ENCODE measurements around the gene IFRD2.
A peak's percentile ranks its signal among the peaks of the same experiment; 100 is the strongest.
"Not testable (repeated sequence)": the region's sequence is repeated elsewhere in the genome, so short reads cannot be mapped to it uniquely, and the experiment has no call there.

The IFRD2 gene

GRCh38 chr3:50286322-50287227 lies 5.7 kb downstream of the IFRD2 start:
- DNase-seq (ENCODE audit: low read depth), result no peak

DNA sequence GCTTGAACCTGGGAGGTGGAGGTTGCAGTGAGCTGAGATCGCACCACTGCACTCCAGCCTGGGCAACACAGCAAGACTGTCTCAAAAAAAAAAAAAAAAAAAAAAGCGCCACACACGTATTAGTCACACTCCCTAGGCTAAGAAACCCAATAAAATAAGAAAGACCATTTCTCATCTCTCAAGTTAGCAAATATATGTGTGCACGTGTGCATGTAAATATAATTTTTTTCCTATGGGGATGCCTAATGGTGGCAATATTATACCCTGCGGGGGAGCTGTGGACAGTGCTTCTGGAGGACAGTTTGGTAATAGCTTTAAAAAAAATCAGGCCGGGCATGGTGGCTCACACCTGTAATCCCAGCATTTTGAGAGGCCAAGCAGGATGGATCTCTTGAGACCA lies 8.1 kb downstream of the IFRD2 start:
- not testable (repeated sequence) for DNase-seq (ENCODE audit: low read depth)

- no peak for DNase-seq (ENCODE audit: low read depth)
These were observed 12.8 kb downstream of the IFRD2 start for GRCh38 chr3:50279255-50280016.

GRCh38 chr3:50278880-50279224 lies 13.4 kb downstream of the IFRD2 start, which contains the start of gene LSMEM2:
Gene LSMEM2, plus strand, starts transcription at chr3:50279087. Its CDS starts 27 bp downstream, at chr3:50279114.
- no peak for DNase-seq (ENCODE audit: low read depth)

GRCh38 chr3:50278123-50278879 lies 13.9 kb downstream of the IFRD2 start:
- no peak for DNase-seq (ENCODE audit: low read depth)

DNA sequence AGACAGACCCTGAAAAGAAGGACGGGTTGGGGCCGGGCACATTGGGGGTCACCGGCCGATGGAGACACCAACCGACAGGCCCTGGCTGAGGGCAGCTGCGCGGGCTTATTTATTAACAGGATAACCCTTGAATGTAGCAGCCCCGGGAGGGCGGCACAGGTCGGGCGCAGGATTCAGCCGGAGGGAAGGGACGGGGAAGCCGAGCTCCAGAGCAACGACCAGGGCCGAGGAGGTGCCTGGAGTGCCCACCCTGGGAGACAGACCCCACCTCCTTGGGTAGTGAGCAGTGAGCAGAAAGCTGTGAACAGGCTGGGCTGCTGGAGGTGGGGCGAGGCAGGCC lies 15.5 kb downstream of the IFRD2 start:
- no peak for DNase-seq (ENCODE audit: low read depth)

GRCh38 chr3:50275996-50276761 lies 16.1 kb downstream of the IFRD2 start:
- DNase-seq (ENCODE audit: low read depth), result no peak

- DNase-seq (ENCODE audit: low read depth), result no peak
These were observed 16.9 kb downstream of the IFRD2 start for GRCh38 chr3:50275141-50275995.

- DNase-seq (ENCODE audit: low read depth), result peak; percentile 48
These were observed 17.7 kb downstream of the IFRD2 start for GRCh38 chr3:50274371-50275104.

- no peak for DNase-seq (ENCODE audit: low read depth)
These were observed 18.6 kb downstream of the IFRD2 start for GRCh38 chr3:50273689-50274065.

- peak; percentile 56 for DNase-seq (ENCODE audit: low read depth)
These were observed 19.1 kb downstream of the IFRD2 start for GRCh38 chr3:50272911-50273688.

GRCh38 chr3:50272538-50272910 lies 19.7 kb downstream of the IFRD2 start:
- DNase-seq (ENCODE audit: low read depth), result not testable (repeated sequence)

GRCh38 chr3:50271314-50271936 lies 20.8 kb downstream of the IFRD2 start:
- DNase-seq (ENCODE audit: low read depth), result no peak

DNA sequence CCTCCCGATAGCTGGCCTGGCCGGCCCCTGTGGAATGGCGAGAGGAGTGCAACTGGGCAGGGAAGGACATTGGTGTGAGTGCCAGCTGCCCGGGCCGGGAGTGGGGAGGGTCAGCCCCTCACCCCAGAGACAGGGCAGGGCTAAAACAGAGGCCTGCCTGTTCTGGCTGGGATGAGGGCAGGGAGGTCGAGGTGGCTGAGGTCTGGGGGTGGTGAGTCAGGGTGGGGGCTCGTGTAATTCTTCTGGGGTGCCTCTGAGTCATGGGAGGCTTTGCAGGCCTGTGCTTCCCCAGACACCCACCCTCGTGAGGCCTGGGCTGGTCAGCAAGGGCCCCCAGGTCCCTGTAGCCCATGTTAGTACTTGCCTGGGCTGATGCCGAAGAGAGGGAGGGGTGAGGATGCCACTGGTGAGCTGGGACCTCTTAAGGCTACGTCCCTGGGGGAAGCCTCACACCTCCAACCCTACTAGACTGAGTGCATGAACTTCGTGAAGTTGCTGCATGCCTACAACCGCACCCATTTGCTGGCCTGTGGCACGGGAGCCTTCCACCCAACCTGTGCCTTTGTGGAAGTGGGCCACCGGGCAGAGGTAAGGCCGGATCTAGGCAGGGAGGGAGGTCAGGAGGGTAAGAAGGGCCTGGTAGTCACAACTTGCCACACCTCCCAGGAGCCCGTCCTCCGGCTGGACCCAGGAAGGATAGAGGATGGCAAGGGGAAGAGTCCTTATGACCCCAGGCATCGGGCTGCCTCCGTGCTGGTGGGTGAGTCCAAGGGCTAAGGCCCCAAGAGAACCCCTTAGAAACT lies 21.6 kb downstream of the IFRD2 start:
- DNase-seq (ENCODE audit: low read depth), result no peak

DNA sequence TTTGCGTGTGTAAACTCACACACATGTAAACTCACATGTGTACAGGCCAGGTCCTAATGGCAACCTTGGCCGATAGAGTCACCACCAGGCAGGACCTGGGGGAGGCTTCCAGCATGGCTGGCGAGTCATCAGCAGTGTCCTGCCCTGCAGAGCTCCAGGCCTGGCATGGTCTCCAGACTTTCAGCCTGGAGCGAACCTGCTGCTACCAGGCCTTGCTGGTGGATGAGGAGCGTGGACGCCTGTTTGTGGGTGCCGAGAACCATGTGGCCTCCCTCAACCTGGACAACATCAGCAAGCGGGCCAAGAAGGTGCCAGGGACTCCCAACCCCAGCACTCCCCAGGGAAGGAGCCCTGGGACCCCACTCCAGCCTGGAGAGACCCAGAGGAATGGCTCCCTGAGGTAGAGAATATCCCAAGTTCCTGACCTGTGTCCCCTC lies 22.2 kb downstream of the IFRD2 start:
- no peak for DNase-seq (ENCODE audit: low read depth)

- DNase-seq (ENCODE audit: low read depth), result no peak
These were observed 22.8 kb downstream of the IFRD2 start for GRCh38 chr3:50269460-50269859.

DNA sequence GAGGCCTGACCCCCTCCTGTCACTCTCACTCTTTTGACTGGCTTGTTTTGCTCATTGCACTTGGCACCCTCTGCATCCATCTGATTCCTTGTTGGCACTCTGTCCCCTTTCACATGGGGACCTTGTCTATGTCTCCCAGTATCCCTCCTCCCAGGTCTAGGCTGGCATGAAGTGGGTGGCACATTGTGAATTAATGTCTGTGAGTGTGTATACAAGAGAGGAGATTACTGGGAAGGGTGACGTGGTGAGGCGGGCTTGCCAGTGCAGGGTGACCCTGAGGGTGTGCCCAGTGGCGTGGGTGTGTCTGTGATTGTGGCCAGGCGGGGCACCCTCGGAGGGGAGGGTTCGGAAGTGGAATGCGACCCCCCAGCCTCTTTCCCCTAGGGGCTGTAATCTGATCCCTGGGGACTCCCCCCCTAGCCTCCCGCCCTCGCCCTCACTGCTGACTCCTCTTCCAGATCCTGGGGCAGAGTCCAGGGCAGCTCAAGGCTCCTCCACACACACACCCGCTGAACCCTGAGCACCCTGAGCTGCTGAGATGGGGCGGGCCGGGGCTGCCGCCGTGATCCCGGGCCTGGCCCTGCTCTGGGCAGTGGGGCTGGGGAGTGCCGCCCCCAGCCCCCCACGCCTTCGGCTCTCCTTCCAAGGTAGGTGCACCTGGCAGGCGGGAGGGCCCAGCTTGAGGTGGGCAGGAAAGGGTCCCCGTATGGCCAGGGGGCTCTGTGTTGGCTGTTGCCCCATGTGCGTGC lies 23.4 kb downstream of the IFRD2 start, which contains the start of gene SEMA3B:
Gene SEMA3B, plus strand, starts transcription at position 445 of the 749 bp plus-strand sequence. Its CDS starts 94 bp downstream, at position 539.
- no peak for DNase-seq (ENCODE audit: low read depth)

All from T-helper 22 cell (primary cell).